ENCODE measurements around the gene MEGF6. TPM values are rescaled to one million over a fixed set of nuclear protein-coding genes. Genes with fewer than 3 reads are reported as not detected.

Gene MEGF6
- total RNA-seq, 1 experiment from 2014 or later, result 21.3 TPM

GRCh38 chr1:3539707-3540425, 71.4 kb downstream of the MEGF6 start:
- TF ChIP-seq CTCF (conservative IDR thresholded peaks at IDR 0.05), result no peak
- H3K4me2 ChIP-seq (ENCODE audit: insufficient read depth, insufficient read length, low read length), result no peak overlapping the region
- no peak overlapping the region for H3K27ac Mint-ChIP-seq

More at GRCh38 chr1:3539707-3540425, 71.4 kb downstream of the MEGF6 start:
- Histone ChIP-seq H2AK5ac (ENCODE audit: insufficient read length, low read length) (no peak overlapping the region), H2BK15ac (ENCODE audit: low read depth, low read length) (no peak overlapping the region), H4K8ac (replicated peaks; ENCODE audit: insufficient read length, low read depth, low read length) (no peak overlapping the region), H3K79me2 (ENCODE audit: insufficient read depth, low read length) (no peaks in the 10 kb centered on the region), H3K23ac (ENCODE audit: insufficient read length, low read depth, low read length) (no peak overlapping the region), H3K4ac (ENCODE audit: low read depth, low read length) (no peak overlapping the region), H3K9me3 (ENCODE audit: control insufficient read depth, low read depth, low read length) (no peaks in the 10 kb centered on the region), H2BK20ac (ENCODE audit: low read depth, low read length, poor library complexity, severe bottlenecking) (no peak overlapping the region), H2BK5ac (ENCODE audit: insufficient read length, low read length) (no peak overlapping the region), H2BK120ac (ENCODE audit: low read depth, low read length, poor library complexity, severe bottlenecking) (no peak overlapping the region), H3K9ac (ENCODE audit: extremely low read depth, insufficient read length, low read length) (no peak overlapping the region), H3K4me1 (ENCODE audit: insufficient read depth, low read length) (no peaks in the 10 kb centered on the region), H3K56ac (ENCODE audit: insufficient read length, low read depth, low read length) (no peak overlapping the region), H2BK12ac (ENCODE audit: insufficient read length, low read depth, low read length) (no peak overlapping the region), H3K27ac (ENCODE audit: insufficient read length, low read depth, low read length) (no peak overlapping the region), H3T11ph (ENCODE audit: low read length) (no peak overlapping the region), H4K5ac (ENCODE audit: insufficient read length, low read depth, low read length) (no peak overlapping the region), H3K27me3 (ENCODE audit: insufficient read depth, low read length) (no peaks in the 10 kb centered on the region; the same call in 1 of the 2 replicates), H4K20me1 (ENCODE audit: control insufficient read depth, insufficient read depth, insufficient read length) (no peaks in the 10 kb centered on the region), H3K79me1 (ENCODE audit: insufficient read depth, low read depth, low read length, poor library complexity, severe bottlenecking) (no peaks in the 10 kb centered on the region), H2AFZ (ENCODE audit: low read length) (no peak overlapping the region), H4K91ac (ENCODE audit: insufficient read length, low read depth, low read length) (no peak overlapping the region), H3K18ac (ENCODE audit: insufficient read length, low read depth, low read length) (no peak overlapping the region), H3K14ac (ENCODE audit: insufficient read depth, low read length) (no peak overlapping the region), H3K23me2 (ENCODE audit: insufficient read length, low read depth, low read length, poor library complexity, severe bottlenecking) (peaks cover 2% of the 10 kb centered on the region)
- Mint-ChIP-seq H3K27me3 (ENCODE audit: low read depth) (peaks cover 5% of the 10 kb centered on the region), H3K4me3 (no peak overlapping the region), H3K36me3 (ENCODE audit: insufficient read depth in 1 of 3, low read depth in 3 of 3) (no peaks in the 10 kb centered on the region), H3K4me1 (peaks cover 0 to 10% of the 10 kb centered on the region in 2 experiments; a peak in 2 of 4 replicates), H3K9me3 (no peaks in the 10 kb centered on the region)
- no peak for DNase-seq
- no CpG with 5 or more reads among the region's 24 CpGs for WGBS (ENCODE audit: extremely low coverage, insufficient read length, low lambda C conversion rate)
